Measurements from ENCODE around the gene DNAJB7.
"Not testable (repeated sequence)": the region's sequence is repeated elsewhere in the genome, so short reads cannot be mapped to it uniquely, and the experiment has no call there.

The DNAJB7 gene

GRCh38 chr22:40853333-40853732 is 8.6 kb downstream of the DNAJB7 start:
- DNase-seq: no peak

GRCh38 chr22:40845816-40846215 is 16.1 kb downstream of the DNAJB7 start:
- not testable (repeated sequence) for DNase-seq

GRCh38 chr22:40844951-40845350 is 17.0 kb downstream of the DNAJB7 start:
- no peak for DNase-seq

- no peak for DNase-seq
These were observed 23.4 kb downstream of the DNAJB7 start for GRCh38 chr22:40838486-40838885.

- DNase-seq: no peak
These were observed 27.3 kb downstream of the DNAJB7 start for GRCh38 chr22:40834619-40835018.

GRCh38 chr22:40829131-40829530 is 32.8 kb downstream of the DNAJB7 start:
- DNase-seq: no peak

- DNase-seq: no peak
These were observed 34.8 kb downstream of the DNAJB7 start for GRCh38 chr22:40826984-40827741.

GRCh38 chr22:40826292-40826691 is 35.6 kb downstream of the DNAJB7 start:
- DNase-seq: not testable (repeated sequence)

- DNase-seq: no peak
These were observed 38.5 kb downstream of the DNAJB7 start for GRCh38 chr22:40823426-40823825.

GRCh38 chr22:40819599-40820140 is 42.2 kb downstream of the DNAJB7 start:
- DNase-seq: no peak

GRCh38 chr22:40818747-40819598 is 42.9 kb downstream of the DNAJB7 start, which contains the start of gene SLC25A17:
Gene SLC25A17 (minus strand): TSS chr22:40819346. CDS start chr22:40819248, 98 bp downstream.
- DNase-seq: peak; percentile 79

GRCh38 chr22:40818192-40818746 is 43.6 kb downstream of the DNAJB7 start:
- no peak for DNase-seq

- no peak for DNase-seq
These were observed 44.2 kb downstream of the DNAJB7 start for GRCh38 chr22:40817737-40818136.

- DNase-seq: no peak
These were observed 48.0 kb downstream of the DNAJB7 start for GRCh38 chr22:40813912-40814315.

Data from right kidney (tissue), 1 donor.